ENCODE results near the gene ZNF74.
"Not testable (repeated sequence)": the region's sequence is repeated elsewhere in the genome, so short reads cannot be mapped to it uniquely, and the experiment has no call there.

The ZNF74 gene

GRCh38 chr22:20401376-20402014 lies 7.5 kb downstream of the ZNF74 start:
- no peak for DNase-seq

DNA sequence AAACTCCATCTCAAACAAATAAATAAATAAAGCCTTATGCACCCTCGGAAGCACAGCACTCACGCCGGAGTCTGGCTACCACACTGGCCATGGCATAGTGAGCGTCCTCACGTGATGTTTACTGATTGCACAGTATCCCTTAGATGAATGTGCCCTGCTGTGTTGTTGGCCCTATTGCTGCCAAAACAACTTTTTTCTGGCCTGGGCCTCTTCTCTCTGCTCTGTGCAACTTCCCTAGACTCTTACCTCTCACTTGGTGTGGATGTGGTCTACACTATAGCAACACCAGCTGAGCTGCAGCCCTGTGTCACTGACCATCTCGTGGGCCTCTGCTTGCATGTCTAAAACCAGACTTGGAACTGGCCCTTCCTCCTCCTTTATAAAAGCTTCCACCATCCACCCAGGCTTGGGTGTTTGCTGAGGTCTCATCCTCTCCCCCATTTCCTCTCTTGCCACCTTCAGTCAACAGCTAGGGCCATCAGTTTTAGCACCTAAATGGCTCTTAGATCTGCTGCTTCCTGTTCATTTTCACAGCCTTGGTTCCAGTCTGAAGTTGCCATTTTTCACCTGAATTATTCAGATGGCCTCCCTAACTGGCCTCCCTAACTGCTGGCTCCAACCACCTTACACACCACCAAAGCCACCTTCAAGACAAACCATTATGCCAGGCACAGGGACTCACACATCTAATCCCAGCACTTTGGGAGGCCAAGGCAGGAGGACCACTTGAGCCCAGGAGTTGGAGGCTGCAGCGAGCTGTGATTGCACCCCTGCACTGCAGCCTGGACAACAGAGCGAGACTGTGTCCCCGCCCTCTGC lies 9.2 kb downstream of the ZNF74 start:
- no peak for DNase-seq

GRCh38 chr22:20403779-20404140 lies 9.8 kb downstream of the ZNF74 start:
- DNase-seq, result no peak

- DNase-seq, result no peak
These were observed 10.9 kb downstream of the ZNF74 start for GRCh38 chr22:20404881-20405280.

GRCh38 chr22:20405291-20405930 lies 11.5 kb downstream of the ZNF74 start:
- DNase-seq, result no peak

- no peak for DNase-seq
These were observed 12.2 kb downstream of the ZNF74 start for GRCh38 chr22:20405931-20406685.

- DNase-seq, result no peak
These were observed 12.9 kb downstream of the ZNF74 start for GRCh38 chr22:20406686-20407408.

DNA sequence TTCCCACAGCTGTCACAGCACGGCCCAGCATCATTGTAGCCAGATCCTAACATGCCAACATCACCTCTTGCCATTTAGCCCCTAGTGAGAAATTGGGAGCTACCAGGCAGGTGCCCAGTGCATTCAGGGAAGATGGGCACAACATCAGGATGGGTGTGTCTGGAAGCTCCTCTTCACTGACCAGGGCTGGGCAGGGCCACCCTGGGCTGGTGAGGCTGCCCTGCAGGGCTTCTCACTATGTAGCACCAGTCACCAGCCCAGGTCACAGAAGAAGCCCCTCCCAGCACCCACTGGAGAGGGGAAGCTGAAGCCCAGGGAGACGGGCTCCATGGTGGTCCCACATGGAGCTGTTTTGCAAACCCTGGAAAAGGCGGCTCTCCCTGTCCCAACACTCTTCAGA lies 13.9 kb downstream of the ZNF74 start:
- no peak for DNase-seq

GRCh38 chr22:20408891-20409290 lies 14.9 kb downstream of the ZNF74 start:
- no peak for DNase-seq

GRCh38 chr22:20409385-20409784 lies 15.4 kb downstream of the ZNF74 start:
- not testable (repeated sequence) for DNase-seq

DNA sequence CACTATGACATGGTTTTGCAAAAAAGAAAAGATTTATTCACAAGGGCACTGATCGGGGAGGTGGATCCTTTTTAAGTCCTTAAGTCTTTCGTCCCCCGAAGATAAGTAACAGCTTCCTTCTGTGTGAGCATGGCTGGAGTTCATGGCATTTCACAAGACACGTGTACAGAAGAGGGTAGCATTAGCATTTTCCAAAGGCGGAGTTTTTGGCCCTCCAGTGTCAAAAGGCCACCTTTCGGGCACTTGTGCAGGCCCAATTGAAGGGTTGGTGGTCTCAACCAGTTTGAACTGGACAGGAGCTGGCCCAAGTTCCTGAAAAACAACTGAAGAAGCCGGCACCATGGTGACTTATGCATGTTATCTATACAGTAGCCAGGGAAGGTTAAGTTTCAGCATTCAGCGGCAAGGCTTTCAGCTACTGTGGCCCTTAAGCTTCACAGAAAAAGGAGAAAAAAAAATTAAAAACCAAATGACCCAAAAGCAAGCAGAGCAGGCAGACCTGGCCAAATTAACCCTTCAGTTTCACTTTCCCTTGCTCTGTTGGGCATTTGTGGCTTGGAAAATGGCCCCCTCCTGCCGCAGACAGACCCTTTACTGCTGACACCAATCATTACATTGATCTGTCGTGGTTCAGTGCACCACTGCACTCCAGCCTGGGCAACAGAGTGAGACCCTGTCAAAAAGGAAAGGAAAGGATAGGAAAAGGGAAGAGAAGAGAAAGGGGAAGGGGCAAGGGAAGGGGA lies 18.7 kb downstream of the ZNF74 start:
- DNase-seq, result peak; percentile 66

- DNase-seq, result no peak
These were observed 19.5 kb downstream of the ZNF74 start for GRCh38 chr22:20413217-20414058.

GRCh38 chr22:20414059-20414440 lies 20.1 kb downstream of the ZNF74 start:
- no peak for DNase-seq

- DNase-seq, result no peak
These were observed 20.5 kb downstream of the ZNF74 start for GRCh38 chr22:20414450-20414849.

GRCh38 chr22:20415241-20415640 lies 21.3 kb downstream of the ZNF74 start:
- DNase-seq, result not testable (repeated sequence)

- DNase-seq, result not testable (repeated sequence)
These were observed 21.7 kb downstream of the ZNF74 start for GRCh38 chr22:20415699-20416098.

- DNase-seq, result peak; percentile 89
These were observed 24.3 kb downstream of the ZNF74 start for GRCh38 chr22:20418211-20418788.

- DNase-seq, result no peak
These were observed 25.7 kb downstream of the ZNF74 start for GRCh38 chr22:20419664-20419951.

DNA sequence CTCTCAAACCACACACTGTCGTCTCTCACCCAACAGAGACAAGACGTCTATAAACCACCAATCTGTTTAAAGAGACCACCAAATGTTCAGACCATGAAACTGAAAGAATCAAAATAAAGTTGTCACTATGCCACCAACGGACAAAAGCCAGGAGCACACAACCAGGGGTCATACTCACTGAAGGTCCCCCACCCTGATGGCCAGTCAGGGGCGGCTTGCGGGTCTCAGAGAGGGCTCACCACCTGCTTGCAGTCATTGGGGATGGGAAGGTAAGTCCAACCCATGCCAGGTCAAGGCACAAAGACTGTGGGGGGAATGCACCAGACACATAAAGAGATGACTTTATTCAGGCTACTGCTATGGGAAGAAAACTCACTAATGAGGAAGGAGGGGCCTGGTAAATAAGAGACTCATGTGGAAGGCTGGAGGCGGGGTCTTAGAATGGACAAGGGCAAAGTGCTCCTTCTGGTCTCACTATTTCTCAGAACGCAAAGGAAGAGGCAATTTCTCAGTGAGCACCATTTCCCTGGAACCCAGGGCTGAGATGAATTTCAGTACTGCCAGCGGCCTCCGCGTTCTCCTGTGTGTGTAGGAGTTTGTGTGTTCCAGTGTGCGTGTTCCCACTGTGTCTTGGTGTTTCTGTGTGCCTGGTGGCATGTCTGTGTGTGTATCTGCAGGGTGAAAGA lies 26.3 kb downstream of the ZNF74 start:
- DNase-seq, result no peak

DNA sequence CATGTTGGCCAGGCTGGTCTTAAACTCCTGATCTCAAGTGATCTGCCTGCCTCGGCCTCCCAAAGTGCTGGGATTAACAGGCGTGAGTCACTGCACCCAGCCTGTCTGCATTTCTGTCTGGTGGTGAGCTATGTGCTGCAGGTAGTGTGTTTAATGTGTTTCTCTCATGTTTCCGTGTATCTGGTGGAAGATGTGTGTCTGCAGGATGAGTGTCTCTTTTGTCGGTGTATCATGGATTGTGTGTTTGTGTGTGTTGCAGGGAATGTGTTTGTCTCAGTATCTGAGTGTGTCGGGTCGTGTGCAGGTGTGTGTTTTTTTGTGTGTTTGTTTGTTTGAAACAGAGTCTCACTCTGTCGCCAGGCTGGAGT lies 27.5 kb downstream of the ZNF74 start:
- DNase-seq, result no peak
